Activated CD8-positive, alpha-beta memory T cell treated with anti-CD3 and anti-CD28 coated beads for 4 hours (primary cell): ENCODE measurements around the gene THAP4.

Experiments
- DNase-seq, 2 donors: peaks; one replicate each; pipeline ENCODE4 v3.0.0-alpha.2; 2020; ENCODE audit warnings: low read depth in 2 of 2

Gene THAP4

DNA sequence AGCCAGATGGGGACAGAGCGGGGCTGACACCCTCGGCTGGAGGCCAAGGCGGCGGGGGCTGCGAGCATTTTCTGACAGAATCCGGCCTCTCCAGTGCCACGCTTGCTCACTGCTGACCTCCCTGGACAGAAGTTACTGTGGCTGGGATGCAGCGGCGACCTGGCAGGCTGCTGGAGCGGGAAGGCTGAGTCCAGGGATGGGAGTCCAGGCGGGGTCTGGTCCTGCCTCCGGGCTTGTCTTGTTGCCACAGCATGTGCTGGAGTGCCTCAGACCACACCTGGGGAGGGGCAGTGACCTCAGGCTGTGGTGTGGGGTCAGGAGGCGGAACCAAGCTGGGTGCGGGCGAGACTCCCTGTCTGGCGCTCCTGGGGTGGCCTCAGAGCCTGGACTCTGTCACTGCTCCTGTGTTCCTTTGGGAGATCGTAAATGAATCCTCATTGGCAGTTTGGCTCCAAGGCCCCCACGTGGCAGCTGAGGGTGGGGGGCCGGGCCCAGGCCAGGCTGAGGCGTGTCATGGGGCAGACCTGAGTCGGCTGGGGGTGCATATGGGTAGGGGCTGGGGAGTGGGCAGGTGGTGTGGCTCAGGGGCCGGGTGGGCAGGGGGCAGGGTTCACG, 72.9 kb downstream of the THAP4 start:
- no peak for DNase-seq

DNA sequence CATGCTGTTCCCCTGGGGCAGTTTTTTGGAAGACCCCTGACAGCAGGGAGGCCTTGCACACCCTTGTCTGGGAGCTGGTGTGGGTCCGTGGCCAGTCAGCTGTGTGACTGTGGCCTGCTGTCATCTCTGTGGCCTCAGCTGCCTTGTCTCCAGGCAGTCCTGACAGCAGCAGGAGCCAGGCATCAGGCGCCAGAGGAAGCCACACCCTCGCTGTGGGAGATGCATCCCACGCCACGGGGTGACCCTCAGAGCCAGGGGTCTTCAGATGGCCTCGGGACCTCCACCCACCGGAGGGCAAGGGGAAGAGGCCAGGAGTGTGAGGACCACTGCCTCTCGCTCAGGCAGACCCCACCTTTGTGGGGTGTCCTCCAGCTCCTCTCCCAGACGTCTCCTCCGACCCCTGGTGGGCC, 73.4 kb downstream of the THAP4 start:
- no peak for DNase-seq

GRCh38 chr2:241563031-241563507, 73.9 kb downstream of the THAP4 start:
- no peak for DNase-seq

GRCh38 chr2:241562269-241562891, 74.6 kb downstream of the THAP4 start:
- no peak for DNase-seq

- DNase-seq, result no peak
Observed at GRCh38 chr2:241561832-241562231, 75.1 kb downstream of the THAP4 start.

DNA sequence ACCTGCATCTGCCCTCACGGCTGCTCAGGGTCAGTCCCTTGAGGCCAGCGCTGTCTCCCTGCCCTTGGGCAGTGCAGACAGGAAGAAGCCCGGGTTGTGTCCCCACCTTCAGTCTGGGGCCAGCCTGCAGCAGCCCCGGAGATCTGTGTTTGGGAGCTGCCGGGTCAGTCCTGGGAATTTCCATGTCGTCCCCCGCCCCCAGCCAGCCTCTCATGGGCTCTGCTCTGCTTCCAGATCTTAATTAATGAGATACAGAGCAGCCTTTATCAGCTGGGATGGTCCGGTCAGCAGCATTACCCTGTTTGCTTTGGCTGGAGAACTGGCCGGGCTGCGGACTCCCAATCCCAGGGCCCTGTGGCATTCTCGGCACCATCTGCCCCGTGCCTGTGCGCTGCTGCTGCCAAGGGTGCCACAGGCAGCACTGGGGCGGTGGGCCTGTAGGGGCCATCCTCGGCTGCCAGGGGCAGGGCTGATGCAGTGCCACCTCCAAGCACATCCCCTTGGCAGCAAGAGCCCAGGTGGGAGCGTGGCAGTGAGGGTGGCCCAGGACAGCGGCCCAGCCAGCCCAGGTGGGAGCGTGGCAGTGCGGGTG, 76.0 kb downstream of the THAP4 start:
- no peak for DNase-seq

GRCh38 chr2:241560162-241560882, 76.6 kb downstream of the THAP4 start:
- DNase-seq, result no peak

- DNase-seq, result no peak
Observed at GRCh38 chr2:241559323-241560161, 77.4 kb downstream of the THAP4 start.

DNA sequence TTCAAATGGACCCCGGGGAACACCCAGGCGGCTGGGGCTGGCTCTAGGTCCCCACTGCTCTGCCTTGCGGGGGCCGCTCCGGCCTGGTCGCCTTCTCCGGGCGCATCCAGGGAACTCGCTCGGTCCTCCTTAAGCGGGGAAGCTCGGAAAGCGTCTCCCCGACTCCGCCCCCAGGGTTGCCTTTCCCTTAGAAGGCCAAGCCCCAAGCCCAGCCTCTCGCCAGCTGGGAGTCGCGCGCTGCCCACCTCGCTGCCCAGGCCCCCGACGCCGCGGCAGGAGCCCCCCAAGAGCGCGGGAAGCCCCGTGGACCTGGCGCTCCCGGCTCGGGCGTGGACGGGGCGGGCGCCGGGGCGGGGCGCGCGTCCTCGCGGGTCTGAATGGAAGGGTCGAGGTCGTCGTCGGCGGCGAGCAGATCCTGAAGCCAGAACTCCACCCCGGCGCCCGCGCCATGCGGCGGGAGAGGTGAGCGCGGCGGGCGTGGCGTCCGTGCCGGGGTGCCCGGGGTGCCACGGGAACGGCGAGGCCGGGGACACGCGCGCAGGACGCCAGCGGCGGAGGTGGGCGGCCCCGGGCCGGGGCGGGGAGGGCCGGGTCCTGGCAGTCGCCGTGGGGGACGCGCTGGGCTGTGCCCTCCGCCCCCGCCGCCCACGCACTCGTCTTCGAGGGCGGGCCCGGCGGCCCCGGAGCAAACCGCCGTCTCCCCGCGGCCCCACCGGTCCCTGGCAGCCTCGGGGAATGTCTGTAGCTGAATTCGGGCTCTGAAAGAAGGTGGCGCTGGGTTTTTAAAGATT, 78.2 kb downstream of the THAP4 start, which contains the start of gene BOK:
TSS of gene BOK (plus strand) at position 214 of the 791 bp plus-strand sequence. CDS start 739 bp downstream, outside the sequence.
- peak in 1 of 2 donors; percentile 14 for DNase-seq

DNA sequence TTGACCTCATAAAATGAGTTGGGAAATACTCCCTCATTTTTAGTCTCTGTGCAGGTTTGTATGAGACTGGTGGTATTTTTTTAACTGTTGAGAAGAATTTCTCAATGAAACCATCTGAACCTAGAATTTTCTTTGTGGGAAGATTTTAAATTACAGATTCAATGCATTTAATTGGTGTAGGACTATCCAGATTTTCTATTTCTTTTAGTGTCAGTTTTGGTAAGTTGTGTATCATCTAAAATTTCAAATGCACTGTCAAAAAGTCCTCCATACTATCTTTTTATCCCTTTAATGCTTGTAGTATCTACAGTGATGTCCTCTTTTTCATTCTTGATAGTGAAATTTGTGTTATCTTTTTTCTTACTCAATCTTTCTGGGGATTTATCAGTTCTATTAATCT, 80.2 kb downstream of the THAP4 start:
- DNase-seq, result no peak

- no peak for DNase-seq
Observed at GRCh38 chr2:241555711-241556110, 81.2 kb downstream of the THAP4 start.

- DNase-seq, result no peak
Observed at GRCh38 chr2:241554610-241555322, 82.2 kb downstream of the THAP4 start.

DNA sequence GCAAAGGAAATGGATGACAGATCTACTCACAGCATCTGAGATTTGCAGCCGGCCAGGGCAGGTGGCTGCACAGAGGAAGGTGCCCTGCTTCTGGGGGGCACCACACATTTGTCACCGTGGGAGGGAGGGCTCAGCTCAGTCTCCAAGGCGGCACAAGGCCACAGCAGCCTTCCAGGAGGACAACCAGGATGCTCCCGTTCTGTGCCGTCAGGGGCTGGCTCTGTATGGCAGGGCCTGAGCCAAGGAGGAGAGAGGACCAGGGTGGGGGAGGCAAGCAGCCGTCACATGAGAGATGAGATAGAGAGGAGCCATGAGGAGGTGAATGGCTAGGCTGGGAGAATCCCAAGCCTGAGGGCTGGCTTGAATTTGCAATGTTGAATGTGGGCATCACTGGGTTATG, 83.0 kb downstream of the THAP4 start:
- DNase-seq, result no peak

GRCh38 chr2:241553512-241553830, 83.5 kb downstream of the THAP4 start:
- DNase-seq, result no peak

DNA sequence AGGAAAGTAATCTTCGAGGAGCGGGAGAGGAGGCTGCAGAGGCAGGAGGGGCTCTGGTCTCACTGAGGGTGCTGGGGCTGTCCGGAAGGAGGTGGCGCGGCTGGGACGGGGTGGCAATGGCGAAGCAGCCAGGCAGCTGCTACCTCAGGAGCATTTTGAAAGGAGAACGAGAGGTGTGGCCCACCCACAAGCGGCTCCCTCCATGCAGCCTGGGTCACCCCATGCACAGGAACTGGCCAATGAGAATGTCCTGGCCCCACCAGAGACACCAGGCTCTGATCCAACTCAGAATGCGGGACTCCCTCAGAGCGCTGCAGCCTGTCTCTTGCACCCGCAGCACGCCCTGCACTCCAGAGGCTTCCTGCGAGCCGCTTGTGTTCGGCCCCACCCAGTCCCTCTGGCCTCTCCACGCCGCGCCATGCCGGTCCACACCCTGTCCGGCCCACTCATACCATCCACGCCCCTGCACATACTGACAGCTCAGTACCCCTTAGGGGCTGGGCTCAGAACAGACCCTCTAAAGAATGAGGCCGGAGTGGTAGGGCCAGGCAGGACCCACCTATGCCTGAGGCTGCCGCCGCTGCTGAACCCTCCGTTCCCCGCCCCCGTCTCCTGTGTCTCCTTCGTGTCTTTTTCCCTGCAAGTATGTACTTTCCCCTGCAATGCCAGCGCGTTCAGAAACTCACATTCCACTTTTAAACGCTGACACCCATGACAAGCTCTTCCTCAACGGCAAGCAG, 84.8 kb downstream of the THAP4 start:
- DNase-seq, result no peak

DNA sequence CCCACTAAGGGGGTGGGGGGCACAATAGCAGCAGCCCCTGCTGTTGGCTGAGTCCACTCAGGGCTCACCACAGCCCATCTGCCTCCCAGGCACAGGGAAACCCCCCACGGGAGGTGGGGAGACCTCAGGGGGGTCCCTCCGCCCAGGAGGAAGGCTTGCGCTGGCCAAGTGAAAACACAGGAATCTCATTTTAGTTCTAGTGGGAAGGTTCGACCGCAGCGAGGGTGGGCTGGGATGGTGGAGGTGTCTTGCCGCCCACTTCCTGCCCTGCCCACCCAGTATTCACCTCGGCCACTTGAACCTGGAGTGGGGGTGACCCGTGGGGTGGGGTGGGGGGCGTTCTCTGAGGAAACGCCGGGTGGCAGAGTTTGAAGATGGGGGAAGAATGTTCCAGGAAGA, 85.4 kb downstream of the THAP4 start:
- DNase-seq, result no peak

DNA sequence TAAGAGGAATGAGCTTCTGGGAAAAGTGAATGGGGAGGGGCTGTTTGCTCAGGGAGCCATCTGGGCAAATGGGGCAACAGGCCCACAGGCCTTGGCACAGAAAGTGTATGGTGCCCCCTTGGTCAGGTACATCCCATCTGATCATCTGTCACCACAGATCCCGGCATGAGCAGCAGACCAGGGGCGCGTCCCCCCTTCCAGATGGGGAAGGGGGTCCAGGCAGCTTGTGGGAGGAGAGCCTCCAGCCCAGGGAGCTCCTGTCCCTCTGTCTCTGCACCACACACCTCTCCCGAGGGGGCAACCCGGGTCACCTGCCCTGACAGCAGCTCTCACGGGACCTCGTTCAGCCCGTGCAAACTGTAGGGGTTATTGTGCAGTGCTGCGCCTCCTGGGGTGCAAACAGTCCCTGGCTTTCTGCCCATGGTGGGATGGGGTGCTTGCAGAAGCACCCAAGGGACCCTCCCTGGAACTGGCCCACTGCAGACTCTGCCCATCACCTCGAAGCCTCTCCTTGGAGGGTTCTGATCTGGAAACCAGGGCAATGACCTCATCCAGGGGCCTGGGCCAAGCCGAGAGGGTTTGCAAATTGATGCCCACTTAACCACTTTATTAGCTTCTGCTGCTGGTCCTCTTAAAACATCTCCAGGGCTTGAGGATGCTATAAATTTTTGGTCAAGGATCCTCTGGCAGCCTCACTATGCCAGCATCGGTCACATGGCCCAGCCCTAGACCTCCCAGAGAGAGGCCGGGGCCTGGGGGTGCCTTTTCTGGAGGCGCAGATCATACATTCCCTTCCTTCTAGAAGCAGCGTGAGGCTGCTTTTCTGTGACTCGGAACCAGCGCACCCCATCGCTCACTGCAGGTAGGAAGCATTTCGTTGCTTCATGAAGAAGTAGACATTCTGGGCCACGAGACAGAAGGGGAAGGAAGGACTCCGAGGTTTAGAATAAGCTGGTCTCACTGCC, 86.1 kb downstream of the THAP4 start:
- no peak for DNase-seq

- DNase-seq, result no peak
Observed at GRCh38 chr2:241548451-241548835, 88.5 kb downstream of the THAP4 start.
